Skeletal muscle cell (primary cell): ENCODE measurements around the gene NSMCE3.
"Not testable (repeated sequence)": the region's sequence is repeated elsewhere in the genome, so short reads cannot be mapped to it uniquely, and the experiment has no call there.

Experiments used
- DNase-seq: peaks from one replicate; pipeline ENCODE4 v3.0.0-alpha.2; 2010; ENCODE audit warnings: low read depth
- H3K4me3 ChIP-seq: 2 replicates; pipeline ENCODE4 v1.5.1; 2011; ENCODE audit warnings: low read depth, mild to moderate bottlenecking, control low read depth, low read length, moderate library complexity

The NSMCE3 gene

DNA sequence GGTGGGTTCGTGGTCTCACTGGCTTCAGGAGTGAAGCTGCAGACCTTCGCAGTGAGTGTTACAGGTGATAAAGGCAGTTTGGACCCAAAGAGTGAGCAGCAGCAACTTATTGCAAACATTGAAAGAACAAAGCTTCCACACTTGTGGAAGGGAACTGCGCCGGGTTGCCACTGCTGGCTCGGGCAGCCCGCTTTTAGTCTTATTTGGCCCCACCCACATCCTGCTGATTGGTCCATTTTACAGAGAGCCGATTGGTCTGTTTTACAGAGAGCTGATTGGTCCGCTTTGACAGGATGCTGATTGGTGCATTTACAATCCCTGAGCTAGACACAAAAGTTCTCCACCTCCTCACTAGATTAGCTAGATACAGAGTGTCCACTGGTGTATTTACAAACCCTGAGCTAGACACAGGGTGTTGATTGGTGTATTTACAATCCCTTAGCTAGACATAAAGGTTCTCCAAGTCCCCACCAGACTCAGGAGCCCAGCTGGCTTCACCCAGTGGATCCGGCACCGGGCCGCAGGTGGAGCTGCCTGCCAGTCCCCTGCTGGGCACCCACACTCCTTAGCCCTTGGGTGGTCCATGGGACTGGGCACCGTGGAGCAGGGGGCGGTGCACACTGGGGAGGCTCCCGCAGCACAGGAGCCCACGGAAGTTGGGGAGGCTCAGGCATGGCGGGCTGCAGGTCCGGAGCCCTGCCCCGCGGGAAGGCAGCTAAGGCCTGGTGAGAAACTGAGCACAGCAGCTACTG lies 45.2 kb downstream of the NSMCE3 start:
- not testable (repeated sequence) for H3K4me3 ChIP-seq, DNase-seq

DNA sequence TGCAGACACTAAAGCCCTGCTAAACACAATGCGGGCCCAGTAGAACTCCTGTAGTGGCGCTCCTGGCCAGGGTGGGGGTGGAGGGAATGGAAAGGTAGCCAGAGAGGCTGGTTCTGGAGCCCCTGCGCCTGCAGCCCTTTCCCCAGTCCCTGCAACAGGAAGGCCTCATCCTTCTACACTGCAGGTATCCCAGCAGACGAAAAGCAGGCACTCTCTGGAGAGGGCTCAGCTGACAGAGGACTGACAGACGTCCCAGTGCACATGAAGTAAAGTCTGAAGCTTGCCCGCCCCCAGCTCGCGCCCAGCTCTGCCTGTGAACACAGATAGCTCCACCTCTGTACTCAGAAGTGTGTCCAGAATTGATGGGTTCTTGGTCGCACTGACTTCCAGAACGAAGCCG lies 46.0 kb downstream of the NSMCE3 start:
- H3K4me3 ChIP-seq, result no peak overlapping the region
- DNase-seq, result no peak

DNA sequence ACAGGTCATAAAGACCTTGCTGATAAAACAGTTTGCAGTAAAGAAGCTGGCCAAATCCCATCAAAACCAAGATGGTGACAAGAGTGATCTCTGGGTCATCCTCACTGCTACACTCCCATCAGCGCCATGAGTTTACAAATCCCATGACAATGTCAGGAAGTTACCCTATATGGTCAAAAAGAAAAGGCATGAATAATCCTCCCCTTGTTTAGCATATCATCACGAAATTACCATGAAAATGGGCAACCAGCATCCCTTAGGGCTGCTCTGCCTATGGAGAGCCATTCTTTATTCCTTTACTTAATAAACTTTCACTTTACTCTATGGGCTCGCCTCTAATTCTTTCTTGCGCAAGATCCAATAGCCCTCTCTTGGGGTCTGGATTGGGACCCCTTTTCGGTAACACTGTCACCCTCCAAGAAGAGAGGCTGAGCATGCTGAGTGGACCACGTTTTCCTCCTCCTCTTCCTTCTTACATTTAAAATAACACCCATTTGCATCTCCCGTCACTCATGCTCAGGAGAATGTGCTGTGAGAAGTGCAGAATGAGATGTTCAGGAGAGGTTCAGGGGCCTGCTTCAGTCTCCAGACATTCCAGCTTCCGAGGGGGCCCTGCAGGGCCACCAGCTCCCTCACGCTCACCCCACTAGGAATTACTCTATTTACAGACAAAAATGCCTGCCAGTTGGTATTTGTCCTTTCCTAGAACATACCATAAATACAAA lies 47.3 kb downstream of the NSMCE3 start:
- H3K4me3 ChIP-seq, result no peak overlapping the region
- DNase-seq, result no peak

DNA sequence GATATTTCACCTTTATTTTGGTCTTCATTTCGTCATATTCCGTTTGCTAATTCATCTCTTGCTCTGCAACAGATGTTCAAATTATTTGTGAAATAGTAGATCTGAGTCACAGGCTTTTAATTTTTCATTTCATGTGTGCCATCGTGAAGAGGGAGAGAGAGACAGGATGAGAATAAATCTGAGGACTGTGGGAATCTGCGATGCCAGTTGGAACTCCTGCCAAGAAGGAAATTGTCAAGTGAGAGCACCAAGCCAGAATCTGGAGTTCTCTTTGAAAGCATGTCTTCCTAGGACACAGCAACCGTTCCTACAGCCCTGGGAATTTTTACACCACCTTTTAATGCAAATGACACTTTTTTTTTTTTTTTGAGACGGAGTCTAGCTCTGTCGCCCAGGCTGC lies 48.8 kb downstream of the NSMCE3 start:
- H3K4me3 ChIP-seq, result no peak overlapping the region
- DNase-seq, result no peak

DNA sequence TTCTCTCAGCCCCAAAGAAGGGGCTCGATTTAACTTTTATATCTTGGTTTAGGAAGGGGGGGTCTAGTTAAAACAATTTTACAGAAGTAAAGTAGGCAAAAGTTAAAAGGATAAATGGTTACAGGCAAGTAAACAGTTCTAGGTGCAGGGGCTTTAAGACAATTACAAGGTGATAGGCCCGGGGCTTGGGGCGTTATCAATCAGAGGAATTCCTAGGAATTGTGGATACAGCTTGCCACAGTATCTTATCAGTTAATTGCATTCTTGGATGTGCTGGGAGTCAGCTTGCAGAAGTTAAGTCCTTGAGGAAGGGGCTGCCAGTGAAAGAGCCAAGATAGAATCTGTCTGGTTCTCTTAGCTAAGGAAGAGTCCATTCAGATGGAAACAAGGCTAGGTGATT lies 52.7 kb downstream of the NSMCE3 start:
- no peak for DNase-seq
- H3K4me3 ChIP-seq, result no peak overlapping the region
